H9 (cell line): ENCODE data around the gene STKLD1. TPM values are rescaled to one million over a fixed set of nuclear protein-coding genes. Genes with fewer than 3 reads are reported as not detected.

Experiments used
- DNase-seq: peaks from one replicate; pipeline ENCODE4 v3.0.0-alpha.2; 2017
- H2AFZ ChIP-seq: one replicate; pipeline ENCODE4 v1.6.1; 2013; ENCODE audit warnings: mild to moderate bottlenecking, low read length, control low read depth, moderate library complexity
- H2AK5ac ChIP-seq: 2 replicates; pipeline ENCODE4 v1.6.1; 2013; ENCODE audit warnings: low read length, control low read depth, mixed read lengths; ENCODE audit not compliant: insufficient read length
- H2BK120ac ChIP-seq: one replicate; pipeline ENCODE4 v1.6.1; 2013; ENCODE audit warnings: low read depth, mild to moderate bottlenecking, low read length, control low read depth, inconsistent platforms; ENCODE audit not compliant: poor library complexity, severe bottlenecking
- H2BK12ac ChIP-seq: 2 replicates; pipeline ENCODE4 v1.6.1; 2013; ENCODE audit warnings: low read length, control low read depth, mixed read lengths, low read depth; ENCODE audit not compliant: insufficient read length
- H2BK15ac ChIP-seq: 2 replicates; pipeline ENCODE4 v1.6.1; 2013; ENCODE audit warnings: low read depth, low read length, control low read depth
- H2BK20ac ChIP-seq: one replicate; pipeline ENCODE4 v1.6.1; 2013; ENCODE audit warnings: low read depth, mild to moderate bottlenecking, low read length, control low read depth, inconsistent platforms; ENCODE audit not compliant: poor library complexity, severe bottlenecking
- H2BK5ac ChIP-seq: 2 replicates; pipeline ENCODE4 v1.6.1; 2013; ENCODE audit warnings: low read length, control low read depth, mixed read lengths; ENCODE audit not compliant: insufficient read length
- H3K14ac ChIP-seq: 2 replicates; pipeline ENCODE4 v1.6.1; 2013; ENCODE audit warnings: low read length, control low read depth; ENCODE audit not compliant: insufficient read depth
- H3K18ac ChIP-seq: 2 replicates; pipeline ENCODE4 v1.6.1; 2013; ENCODE audit warnings: low read depth, mild to moderate bottlenecking, mixed read lengths, low read length, control low read depth; ENCODE audit not compliant: insufficient read length
- H3K23ac ChIP-seq: 2 replicates; pipeline ENCODE4 v1.6.1; 2013; ENCODE audit warnings: low read length, control low read depth, mixed read lengths, low read depth; ENCODE audit not compliant: insufficient read length
- H3K23me2 ChIP-seq: 2 replicates; pipeline ENCODE4 v1.6.1; 2013; ENCODE audit warnings: low read depth, mild to moderate bottlenecking, mixed read lengths, low read length, control low read depth; ENCODE audit not compliant: insufficient read length, poor library complexity, severe bottlenecking
- H3K27ac ChIP-seq: 2 replicates; pipeline ENCODE4 v1.5.1; 2013; ENCODE audit warnings: low read length, control low read depth, mixed read lengths, low read depth; ENCODE audit not compliant: insufficient read length
- H3K27me3 ChIP-seq: 2 replicates; pipeline ENCODE4 v1.6.1; 2013; ENCODE audit warnings: low read length, control low read depth, inconsistent platforms; ENCODE audit not compliant: insufficient read depth
- H3K4ac ChIP-seq: 2 replicates; pipeline ENCODE4 v1.6.1; 2013; ENCODE audit warnings: low read depth, mild to moderate bottlenecking, control low read depth, inconsistent platforms, low read length, moderate library complexity
- H3K4me1 ChIP-seq: 2 replicates; pipeline ENCODE4 v1.6.1; 2013; ENCODE audit warnings: low read length, control low read depth, inconsistent platforms; ENCODE audit not compliant: insufficient read depth
- H3K4me2 ChIP-seq: 2 replicates; pipeline ENCODE4 v1.6.1; 2013; ENCODE audit warnings: low read length, control low read depth, mixed read lengths; ENCODE audit not compliant: insufficient read length, insufficient read depth
- H3K56ac ChIP-seq: 2 replicates; pipeline ENCODE4 v1.6.1; 2013; ENCODE audit warnings: low read depth, mild to moderate bottlenecking, mixed read lengths, low read length, control low read depth; ENCODE audit not compliant: insufficient read length
- H3K79me1 ChIP-seq: 2 replicates; pipeline ENCODE4 v1.6.1; 2013; ENCODE audit warnings: low read depth, mild to moderate bottlenecking, moderate library complexity, low read length, control low read depth, inconsistent platforms; ENCODE audit not compliant: insufficient read depth, poor library complexity, severe bottlenecking
- H3K79me2 ChIP-seq: 2 replicates; pipeline ENCODE4 v1.6.1; 2013; ENCODE audit warnings: low read length, control low read depth, inconsistent platforms; ENCODE audit not compliant: insufficient read depth
- H3K9ac ChIP-seq: 2 replicates; pipeline ENCODE4 v1.6.1; 2013; ENCODE audit warnings: low read length, control low read depth, mixed read lengths; ENCODE audit not compliant: insufficient read length; ENCODE audit errors: extremely low read depth
- H3K9me3 ChIP-seq: one replicate; pipeline ENCODE4 v1.6.1; 2013; ENCODE audit warnings: low read depth, low read length, inconsistent platforms; ENCODE audit not compliant: control insufficient read depth
- H3T11ph ChIP-seq: one replicate; pipeline ENCODE4 v1.6.1; 2013; ENCODE audit warnings: mild to moderate bottlenecking, low read length, control low read depth, inconsistent platforms
- H4K20me1 ChIP-seq: one replicate; pipeline ENCODE4 v1.6.1; 2013; ENCODE audit not compliant: control insufficient read depth, insufficient read length, insufficient read depth
- H4K5ac ChIP-seq: 2 replicates; pipeline ENCODE4 v1.6.1; 2013; ENCODE audit warnings: low read depth, mild to moderate bottlenecking, mixed read lengths, low read length, control low read depth; ENCODE audit not compliant: insufficient read length
- H4K8ac ChIP-seq: replicated peaks from 2 replicates; pipeline ENCODE4 v1.6.1; 2013; ENCODE audit warnings: low read length, control low read depth, mixed read lengths, low read depth; ENCODE audit not compliant: insufficient read length
- H4K91ac ChIP-seq: 2 replicates; pipeline ENCODE4 v1.6.1; 2013; ENCODE audit warnings: low read depth, mild to moderate bottlenecking, moderate library complexity, mixed read lengths, low read length, control low read depth; ENCODE audit not compliant: insufficient read length
- H3K27ac Mint-ChIP-seq, 3 experiments: 2 replicates in 2 of 3; 3 replicates in 1 of 3; pipeline ENCODE4 v1.8.0; 2020 to 2021; ENCODE audit warnings: mixed read lengths in 3 of 3, mild to moderate bottlenecking in 1 of 3, moderate library complexity in 1 of 3
- H3K27me3 Mint-ChIP-seq: 2 replicates; pipeline ENCODE4 v1.8.0; 2021; ENCODE audit warnings: low read depth, mild to moderate bottlenecking, moderate library complexity, mixed read lengths
- H3K36me3 Mint-ChIP-seq, 3 experiments: 2 replicates in 2 of 3; 3 replicates in 1 of 3; pipeline ENCODE4 v1.8.0; 2020 to 2021; ENCODE audit warnings: low read depth in 3 of 3, mixed read lengths in 3 of 3; ENCODE audit not compliant: insufficient read depth in 1 of 3
- H3K4me1 Mint-ChIP-seq, 2 experiments: 2 replicates each; pipeline ENCODE4 v1.8.0; 2020; ENCODE audit warnings: mixed read lengths in 2 of 2
- H3K4me3 Mint-ChIP-seq, 2 experiments: 2 replicates in 1 of 2; 3 replicates in 1 of 2; pipeline ENCODE4 v1.8.0; 2020 to 2021; ENCODE audit warnings: mild to moderate bottlenecking in 2 of 2, mixed read lengths in 2 of 2, moderate library complexity in 1 of 2
- H3K9me3 Mint-ChIP-seq, 2 experiments: 2 replicates in 1 of 2; 3 replicates in 1 of 2; pipeline ENCODE4 v1.8.0; 2020; ENCODE audit warnings: mild to moderate bottlenecking in 2 of 2, mixed read lengths in 2 of 2, moderate library complexity in 1 of 2
- WGBS: extraction: QIAGEN DNeasy Blood & Tissue Kit; methylation state at CpG from one replicate; pipeline ENCODE4 v1.1.7; 2013; ENCODE audit warnings: missing lambda C conversion rate, low lambda C conversion rate, mixed read lengths; ENCODE audit not compliant: insufficient read length; ENCODE audit errors: extremely low coverage; 5-methylcytosine and 5-hydroxymethylcytosine counted together
- total RNA-seq: library from RNA; stranded (reverse); gene quantifications from 2 replicates; pipeline ENCODE4 v1.2.1, GENCODE V29; 2021
- TF ChIP-seq, protein P1 (sequence below): fragments of 200-600 bp; sonication (generic); conservative IDR thresholded peaks from 3 replicates; pipeline ENCODE4 v1.8.0; 2021; ENCODE audit warnings: antibody characterized with exemption, mild to moderate bottlenecking

Gene STKLD1
- total RNA-seq, 1 experiment from 2014 or later, result 0.57 TPM

DNA sequence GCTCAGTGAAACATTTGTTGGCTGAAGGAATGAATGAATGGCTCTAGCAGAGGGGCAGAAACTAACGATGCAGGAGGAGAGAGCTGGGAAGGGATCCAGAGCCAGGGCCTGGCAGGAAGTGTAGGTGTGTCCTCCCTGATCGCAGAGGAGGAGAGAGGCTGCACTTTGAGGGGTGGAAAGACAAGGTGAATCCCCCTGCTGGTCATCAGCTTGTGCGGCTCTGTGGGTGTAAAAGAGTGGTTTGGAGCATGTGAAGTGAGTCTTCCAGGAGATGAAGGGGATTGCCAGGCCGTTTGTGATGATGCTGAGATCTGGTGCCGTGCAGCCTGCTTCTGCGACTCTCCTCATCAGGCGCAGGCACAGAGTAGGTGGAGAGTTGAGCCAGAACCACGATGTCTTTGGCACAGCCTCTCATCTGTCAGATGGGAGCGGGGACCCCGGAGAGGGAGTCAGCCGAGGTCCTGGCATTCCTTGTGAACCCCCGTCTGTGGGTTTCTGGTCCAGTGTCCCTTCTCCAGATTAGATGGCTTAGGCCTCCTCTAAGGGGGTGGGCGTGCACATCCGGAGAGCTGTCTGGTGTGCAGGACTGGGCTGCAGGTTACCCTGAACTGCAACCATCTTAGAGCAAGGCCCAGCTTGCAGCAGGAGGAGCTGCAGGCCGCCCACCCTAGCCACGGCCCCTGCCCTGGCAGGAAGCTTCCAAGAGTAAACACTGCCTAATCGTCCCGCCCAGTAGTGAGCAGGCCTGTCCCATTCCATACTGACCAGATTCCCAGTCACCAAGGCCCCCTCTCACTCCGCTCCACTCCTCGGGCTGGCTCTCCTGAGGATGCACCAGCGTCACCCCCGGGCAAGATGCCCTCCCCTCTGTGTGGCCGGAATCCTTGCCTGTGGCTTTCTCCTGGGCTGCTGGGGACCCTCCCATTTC is 45.7 kb downstream of the STKLD1 start, which contains the start of gene ADAMTS13:
TSS of gene ADAMTS13 (plus strand) at position 753 of the 928 bp plus-strand sequence. CDS start at position 830, 77 bp downstream.
- Histone ChIP-seq H3K4me1 (no peaks in the 10 kb centered on the region), H2BK120ac (no peak within 1 kb of the TSS), H3K27ac (no peak within 1 kb of the TSS), H2AFZ (no peak within 1 kb of the TSS), H2AK5ac (no peak within 1 kb of the TSS), H3K79me1 (peaks cover 3% of the 10 kb centered on the region), H3K14ac (no peak within 1 kb of the TSS), H4K5ac (no peak within 1 kb of the TSS), H3K27me3 (no peaks in the 10 kb centered on the region), H3K4ac (no peak within 1 kb of the TSS), H3K56ac (no peak within 1 kb of the TSS), H2BK12ac (no peak within 1 kb of the TSS), H3K23ac (no peak within 1 kb of the TSS), H2BK15ac (no peak within 1 kb of the TSS), H2BK5ac (no peak within 1 kb of the TSS), H3K9me3 (no peaks in the 10 kb centered on the region), H4K91ac (no peak within 1 kb of the TSS), H3K23me2 (peaks cover 7% of the 10 kb centered on the region), H3K9ac (no peak within 1 kb of the TSS), H4K20me1 (no peaks in the 10 kb centered on the region), H3K4me2 (no peak within 1 kb of the TSS), H3K79me2 (no peaks in the 10 kb centered on the region; the same call in 1 of the 2 replicates), H3T11ph (no peak within 1 kb of the TSS), H3K18ac (no peak within 1 kb of the TSS), H2BK20ac (no peak within 1 kb of the TSS), H4K8ac (no peak within 1 kb of the TSS)
- peaks cover 21 to 35% of the 10 kb centered on the region in 2 experiments for H3K4me1 Mint-ChIP-seq
- peaks cover 2 to 3% of the 10 kb centered on the region in 2 experiments; a peak in 3 of 5 replicates for H3K9me3 Mint-ChIP-seq
- no CpG with 5 or more reads among the region's 23 CpGs for WGBS
- DNase-seq, result peak; percentile 79
- TF ChIP-seq, protein P1, sequence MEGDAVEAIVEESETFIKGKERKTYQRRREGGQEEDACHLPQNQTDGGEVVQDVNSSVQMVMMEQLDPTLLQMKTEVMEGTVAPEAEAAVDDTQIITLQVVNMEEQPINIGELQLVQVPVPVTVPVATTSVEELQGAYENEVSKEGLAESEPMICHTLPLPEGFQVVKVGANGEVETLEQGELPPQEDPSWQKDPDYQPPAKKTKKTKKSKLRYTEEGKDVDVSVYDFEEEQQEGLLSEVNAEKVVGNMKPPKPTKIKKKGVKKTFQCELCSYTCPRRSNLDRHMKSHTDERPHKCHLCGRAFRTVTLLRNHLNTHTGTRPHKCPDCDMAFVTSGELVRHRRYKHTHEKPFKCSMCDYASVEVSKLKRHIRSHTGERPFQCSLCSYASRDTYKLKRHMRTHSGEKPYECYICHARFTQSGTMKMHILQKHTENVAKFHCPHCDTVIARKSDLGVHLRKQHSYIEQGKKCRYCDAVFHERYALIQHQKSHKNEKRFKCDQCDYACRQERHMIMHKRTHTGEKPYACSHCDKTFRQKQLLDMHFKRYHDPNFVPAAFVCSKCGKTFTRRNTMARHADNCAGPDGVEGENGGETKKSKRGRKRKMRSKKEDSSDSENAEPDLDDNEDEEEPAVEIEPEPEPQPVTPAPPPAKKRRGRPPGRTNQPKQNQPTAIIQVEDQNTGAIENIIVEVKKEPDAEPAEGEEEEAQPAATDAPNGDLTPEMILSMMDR, result peak; percentile 57
- H3K36me3 Mint-ChIP-seq, result peaks cover 4 to 6% (median 4%) of the 10 kb centered on the region in 3 experiments; a peak in 4 of 7 replicates
- peak within 1 kb of the TSS; percentile 21 to 58; a peak in 2 of 5 replicates for H3K4me3 Mint-ChIP-seq
- H3K27ac Mint-ChIP-seq, result peak within 1 kb of the TSS; percentile 45 to 84 (median 76); a peak in 5 of 7 replicates
- H3K27me3 Mint-ChIP-seq, result peaks cover under 1% of the 10 kb centered on the region; the same call in 1 of the 2 replicates
